NCI-H2171 (cell line): ENCODE measurements around the gene C2orf68.
"Not testable (repeated sequence)": the region's sequence is repeated elsewhere in the genome, so short reads cannot be mapped to it uniquely, and the experiment has no call there.

Experiments
- DNase-seq: peaks from one replicate; lab custom pipeline; 2025; lab: John Stamatoyannopoulos, UW

C2orf68 gene

GRCh38 chr2:85579266-85579935 lies 32.5 kb downstream of the C2orf68 start:
- no peak for DNase-seq

- DNase-seq = no peak
Observed at GRCh38 chr2:85578243-85579180, 33.4 kb downstream of the C2orf68 start.

GRCh38 chr2:85577386-85578242 lies 34.3 kb downstream of the C2orf68 start, which contains the start of gene VAMP8:
VAMP8 (plus strand) TSS chr2:85577586; CDS start chr2:85577647, 61 bp downstream.
- no peak for DNase-seq

GRCh38 chr2:85577063-85577385 lies 34.8 kb downstream of the C2orf68 start:
- no peak for DNase-seq

GRCh38 chr2:85575739-85576138 lies 36.1 kb downstream of the C2orf68 start:
- DNase-seq = no peak

- no peak for DNase-seq
Observed at GRCh38 chr2:85566265-85566664, 45.6 kb downstream of the C2orf68 start.

- DNase-seq = no peak
Observed at GRCh38 chr2:85564144-85564563, 47.7 kb downstream of the C2orf68 start.

- peak; percentile 96 for DNase-seq
Observed at GRCh38 chr2:85561280-85562212, 50.3 kb downstream of the C2orf68 start, which contains the start of gene GGCX. GGCX (minus strand) TSS chr2:85561493; CDS start chr2:85561428, 65 bp downstream.

- DNase-seq = no peak
Observed at GRCh38 chr2:85560812-85561279, 51.0 kb downstream of the C2orf68 start.

- DNase-seq = not testable (repeated sequence)
Observed at GRCh38 chr2:85560403-85560726, 51.5 kb downstream of the C2orf68 start.

- DNase-seq = no peak
Observed at GRCh38 chr2:85558160-85558559, 53.7 kb downstream of the C2orf68 start.

- no peak for DNase-seq
Observed at GRCh38 chr2:85557130-85557529, 54.7 kb downstream of the C2orf68 start.
